HG03045 (cell line): ENCODE measurements around the gene THEMIS2.
"Not testable (repeated sequence)": the region's sequence is repeated elsewhere in the genome, so short reads cannot be mapped to it uniquely, and the experiment has no call there.

Experiments
- ATAC-seq: cut with Tn5 transposase; IDR thresholded peaks from one replicate; pipeline ENCODE4 v1.9.1; 2021; ENCODE audit warnings: mild to moderate bottlenecking, moderate library complexity; ENCODE audit not compliant: unreplicated experiment

Gene THEMIS2

GRCh38 chr1:27872059-27872801 lies at the start of gene THEMIS2:
Gene THEMIS2 (plus strand): TSS chr1:27872544. CDS start chr1:27872572, 28 bp downstream.
- peak; percentile 35 for ATAC-seq

GRCh38 chr1:27823784-27824183 lies 48.6 kb upstream of the THEMIS2 start:
- no peak for ATAC-seq

GRCh38 chr1:27824411-27824810 lies 47.9 kb upstream of the THEMIS2 start:
- no peak for ATAC-seq

GRCh38 chr1:27829339-27829960 lies 42.9 kb upstream of the THEMIS2 start:
- not testable (repeated sequence) for ATAC-seq

GRCh38 chr1:27830621-27831440 lies 41.5 kb upstream of the THEMIS2 start, which contains the start of gene PPP1R8:
Gene PPP1R8 (plus strand): TSS chr1:27830782. CDS start chr1:27830836, 54 bp downstream.
- peak; percentile 96 for ATAC-seq

GRCh38 chr1:27831568-27832410 lies 40.6 kb upstream of the THEMIS2 start:
- no peak for ATAC-seq

GRCh38 chr1:27832762-27833161 lies 39.6 kb upstream of the THEMIS2 start:
- no peak for ATAC-seq

GRCh38 chr1:27833470-27833869 lies 38.9 kb upstream of the THEMIS2 start:
- no peak for ATAC-seq

GRCh38 chr1:27835046-27835445 lies 37.3 kb upstream of the THEMIS2 start:
- ATAC-seq, result no peak

- ATAC-seq, result no peak
Observed at GRCh38 chr1:27835501-27835900, 36.8 kb upstream of the THEMIS2 start.

GRCh38 chr1:27849951-27850350 lies 22.4 kb upstream of the THEMIS2 start:
- ATAC-seq, result no peak

- no peak for ATAC-seq
Observed at GRCh38 chr1:27855085-27855484, 17.3 kb upstream of the THEMIS2 start.

GRCh38 chr1:27856561-27857343 lies 15.6 kb upstream of the THEMIS2 start:
- no peak for ATAC-seq

GRCh38 chr1:27857552-27857951 lies 14.8 kb upstream of the THEMIS2 start:
- not testable (repeated sequence) for ATAC-seq

GRCh38 chr1:27858072-27858948 lies 14.0 kb upstream of the THEMIS2 start:
- ATAC-seq, result peak; percentile 64

GRCh38 chr1:27858949-27859576 lies 13.3 kb upstream of the THEMIS2 start:
- ATAC-seq, result no peak

- no peak for ATAC-seq
Observed at GRCh38 chr1:27861436-27861835, 10.9 kb upstream of the THEMIS2 start.

GRCh38 chr1:27862004-27862403 lies 10.3 kb upstream of the THEMIS2 start:
- ATAC-seq, result no peak
